NCI-H2081 (cell line): ENCODE data around the gene DNAJB5.
"Not testable (repeated sequence)": the region's sequence is repeated elsewhere in the genome, so short reads cannot be mapped to it uniquely, and the experiment has no call there.

ENCODE experiments used
- DNase-seq, 2 experiments: peaks; one replicate each; lab custom pipeline; 2025; lab: John Stamatoyannopoulos, UW

Gene DNAJB5

DNA sequence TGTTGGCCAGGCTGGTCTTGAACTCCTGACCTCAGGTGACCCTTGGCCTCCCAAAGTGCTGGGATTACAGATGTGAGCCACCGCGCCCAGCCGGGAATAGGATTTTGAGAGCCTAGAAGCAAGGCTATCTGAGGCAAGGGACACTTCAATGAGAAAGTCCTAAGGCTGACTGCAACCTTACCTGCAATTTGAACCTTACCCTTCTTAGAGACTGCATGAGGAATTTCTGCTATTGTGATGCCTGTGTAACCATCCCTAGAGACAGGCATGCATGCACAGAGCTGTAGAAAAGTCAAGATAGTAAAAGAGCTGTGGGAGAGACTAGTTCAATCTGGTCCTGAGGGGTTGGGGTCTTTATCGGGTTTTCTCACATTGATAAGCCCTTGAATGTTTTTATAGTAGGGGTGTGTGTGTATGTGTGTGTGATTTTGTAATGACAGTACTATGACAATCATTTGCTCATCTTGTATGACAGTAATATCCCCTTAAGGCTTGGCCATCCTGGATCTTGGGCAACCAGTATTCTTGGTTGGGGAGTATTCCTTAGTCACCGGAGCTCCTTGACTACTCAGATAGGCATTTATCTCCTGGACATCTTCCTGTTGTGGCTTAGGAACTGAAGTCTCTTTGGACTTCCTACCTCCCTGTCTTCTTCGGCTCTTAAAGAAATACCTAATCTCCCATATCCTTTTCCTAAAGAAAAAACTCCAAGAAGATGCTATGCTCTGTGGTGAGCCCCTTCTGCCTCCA is 11.2 kb downstream of the DNAJB5 start:
- DNase-seq, result no peak

DNA sequence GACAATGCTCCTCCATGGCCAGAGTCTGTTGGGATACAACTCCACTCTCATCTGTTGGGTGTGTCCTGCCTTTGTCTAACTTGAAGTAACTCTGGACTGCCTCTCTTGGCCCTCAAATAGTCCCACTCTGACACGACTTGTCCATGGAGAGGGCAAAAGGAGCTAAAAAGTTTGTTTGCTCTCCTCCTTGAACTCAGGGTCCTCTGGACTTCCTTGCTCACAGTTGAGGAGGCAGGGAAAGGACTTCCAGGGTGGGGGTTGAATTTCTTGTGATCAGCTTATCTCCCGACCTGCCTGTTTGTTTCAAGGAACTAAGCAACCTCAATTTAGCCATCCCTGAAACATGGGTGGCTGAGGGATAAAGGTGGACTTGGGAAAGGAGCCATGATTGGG is 11.7 kb downstream of the DNAJB5 start:
- DNase-seq, result no peak

DNA sequence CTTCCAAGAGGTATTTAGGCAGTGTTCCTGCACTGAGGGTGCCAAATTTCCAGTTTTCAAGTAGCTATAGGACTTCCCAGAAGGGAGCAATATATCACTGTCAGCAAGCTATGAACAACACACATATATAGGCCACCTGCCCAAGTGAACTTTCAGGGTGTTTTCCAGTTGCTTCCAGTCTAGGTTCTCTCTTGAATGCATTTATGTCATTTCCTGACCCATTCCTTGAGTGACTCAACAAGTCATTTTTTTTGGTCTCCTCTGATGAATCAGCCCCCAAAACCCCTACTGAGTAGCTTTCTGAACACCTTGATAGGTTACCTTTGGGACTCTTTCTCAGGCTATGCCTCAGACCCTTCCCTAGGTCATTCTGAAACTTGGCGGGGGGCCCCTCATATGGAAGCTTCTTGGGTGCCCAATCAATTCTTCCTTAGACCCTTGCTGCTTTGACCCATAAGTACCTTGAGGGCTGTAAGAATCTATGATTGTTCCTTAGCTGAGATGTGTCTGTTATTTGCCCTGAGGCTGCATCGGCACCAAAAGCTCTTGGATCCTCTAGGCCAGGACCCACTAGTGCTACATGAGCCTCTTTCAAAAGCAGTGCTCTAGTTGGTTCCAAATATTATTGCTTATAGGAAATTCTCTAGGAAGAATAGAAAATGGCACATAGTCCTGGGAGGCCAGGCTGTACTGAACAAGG is 12.4 kb downstream of the DNAJB5 start:
- DNase-seq, result no peak

DNA sequence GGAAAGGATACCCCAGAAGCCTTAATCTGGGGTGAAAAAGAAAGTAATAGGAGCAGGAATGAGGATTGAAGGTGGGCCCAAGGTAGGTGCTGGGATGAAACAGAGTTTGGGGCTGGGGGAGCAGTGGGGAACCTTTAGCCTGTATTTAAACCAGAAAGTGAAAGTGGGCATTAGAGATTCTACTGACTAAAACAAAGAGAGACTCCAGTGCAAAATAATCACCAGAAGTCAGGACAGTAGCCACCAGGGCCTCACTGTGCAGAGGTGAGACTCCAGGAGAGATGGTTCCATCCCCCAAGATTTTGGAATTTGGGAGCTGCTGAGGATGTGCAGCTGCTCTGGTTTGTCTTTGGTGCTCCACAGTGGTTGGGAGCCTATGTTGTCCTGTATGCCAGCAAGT is 13.1 kb downstream of the DNAJB5 start:
- no peak for DNase-seq

DNA sequence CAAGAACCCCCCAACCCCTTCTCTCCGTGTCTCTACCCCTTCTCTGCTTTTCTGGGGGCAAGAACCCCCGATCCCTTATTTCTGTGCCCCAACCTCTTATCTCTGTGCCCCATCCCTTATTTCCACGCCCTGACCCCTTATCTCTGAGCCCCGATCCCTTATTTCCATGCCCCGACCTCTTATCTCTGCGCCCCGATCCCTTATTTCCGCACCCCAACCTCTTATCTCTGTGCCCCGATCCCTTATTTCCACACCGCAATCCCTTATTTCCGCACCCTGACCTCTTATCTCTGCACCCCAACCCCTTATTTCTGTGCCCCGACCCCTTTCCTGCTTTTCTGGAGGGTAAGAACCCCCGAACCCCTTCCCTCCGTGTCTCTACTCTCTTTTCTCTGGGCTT is 14.8 kb downstream of the DNAJB5 start:
- not testable (repeated sequence) for DNase-seq

DNA sequence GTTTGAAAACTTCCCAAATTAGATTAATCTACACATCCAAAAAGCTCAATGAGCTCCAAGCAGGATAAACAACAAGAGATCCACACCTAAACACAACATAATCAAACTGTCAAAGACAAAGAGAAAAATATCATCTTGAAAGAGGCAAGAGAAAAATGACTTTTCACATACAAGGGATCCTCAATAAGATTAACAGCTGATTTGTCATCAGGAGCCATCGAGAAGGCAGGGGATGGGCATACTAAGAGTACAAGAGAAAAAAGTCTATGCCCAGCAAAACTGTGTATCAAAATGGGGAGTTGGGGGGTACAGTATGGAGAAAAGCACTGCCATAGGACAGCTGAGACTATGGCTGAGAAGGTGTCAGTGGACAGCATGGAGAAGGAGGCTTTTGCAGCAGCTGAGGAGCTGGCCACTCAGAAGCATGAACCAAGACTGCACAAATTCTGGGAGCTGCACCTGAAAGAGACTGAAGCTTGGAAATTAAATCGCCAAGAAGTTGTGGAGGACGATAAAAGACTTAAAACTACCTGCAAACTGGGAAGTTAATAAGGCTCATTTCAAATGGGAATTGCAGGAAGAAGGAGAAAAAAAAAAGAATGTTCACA is 20.9 kb downstream of the DNAJB5 start:
- no peak for DNase-seq

DNA sequence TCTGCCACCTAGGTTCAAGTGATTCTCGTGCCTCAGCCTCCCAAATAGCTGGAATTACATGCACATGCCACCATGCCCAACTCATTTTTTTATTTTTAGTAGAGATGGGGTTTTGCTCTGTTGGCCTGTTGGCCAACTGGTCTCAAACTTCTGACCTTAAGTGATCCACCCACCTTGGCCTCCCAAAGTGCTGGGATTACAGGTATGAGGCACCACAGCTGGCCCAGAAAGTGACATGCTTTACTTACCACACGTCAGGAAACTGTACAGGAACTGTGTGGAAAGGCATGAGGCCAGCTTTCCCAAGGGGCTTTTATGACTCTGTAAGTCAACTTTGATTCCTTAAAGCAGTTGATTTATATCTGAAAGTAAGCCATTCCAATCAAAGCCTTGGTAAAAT is 25.0 kb downstream of the DNAJB5 start:
- DNase-seq, result no peak

DNA sequence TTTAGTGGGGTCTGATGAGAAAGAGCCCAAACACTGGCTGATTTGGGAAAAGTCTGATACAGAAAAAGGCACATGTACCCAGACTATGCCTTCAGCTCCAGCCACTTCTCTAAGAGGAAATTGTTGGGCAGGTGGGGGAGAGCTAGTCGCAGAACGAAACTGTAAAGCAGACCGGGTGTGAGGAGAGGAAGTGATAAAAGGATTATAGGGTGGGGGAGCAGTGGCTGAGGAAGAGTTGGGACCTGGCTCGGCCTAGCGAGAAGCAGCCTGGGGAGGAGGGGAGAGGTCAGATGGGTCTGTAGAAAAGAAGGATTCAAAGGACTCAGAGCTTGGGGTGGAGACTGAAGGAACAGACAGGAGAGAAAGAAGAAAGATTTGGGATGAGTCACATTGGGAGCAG is 33.9 kb downstream of the DNAJB5 start:
- not testable (repeated sequence) for DNase-seq

DNA sequence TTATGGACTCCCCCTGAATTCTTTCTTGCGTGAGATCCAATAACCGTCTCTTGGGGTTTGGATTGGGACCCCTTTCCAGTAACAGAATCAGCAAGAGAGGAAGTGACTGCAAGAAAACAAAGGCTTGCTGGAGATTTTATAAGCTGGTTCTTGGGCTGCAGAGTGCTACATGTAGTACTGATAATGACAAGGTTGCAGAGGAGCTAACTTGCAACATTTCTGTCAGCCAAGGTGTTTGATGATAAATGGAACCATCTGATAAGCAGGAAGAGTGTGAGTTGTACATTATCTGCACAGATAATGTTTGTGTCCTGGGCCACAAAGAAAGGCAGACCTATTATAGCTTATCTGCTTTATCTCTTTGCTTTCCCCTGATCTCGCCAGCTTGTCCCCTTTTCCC is 37.1 kb downstream of the DNAJB5 start:
- no peak for DNase-seq

DNA sequence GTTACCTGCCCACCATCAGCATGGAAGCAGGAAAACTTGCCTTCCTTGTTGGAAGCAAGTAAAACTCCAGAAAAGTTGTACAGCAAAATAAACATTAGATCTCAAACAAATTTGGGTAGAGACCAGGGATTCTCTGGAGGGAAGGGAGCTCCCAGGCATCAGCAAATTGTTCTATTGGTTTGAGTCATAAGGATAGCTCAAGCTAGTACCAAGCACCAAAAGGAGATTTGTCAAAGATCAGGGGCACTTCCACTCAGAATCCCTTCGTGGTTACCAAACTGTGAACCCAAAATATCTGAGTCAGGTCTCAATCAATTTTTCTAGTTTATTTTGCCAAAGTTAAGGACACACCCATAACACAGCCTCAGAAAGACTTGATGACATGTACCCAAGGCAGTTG is 37.8 kb downstream of the DNAJB5 start:
- DNase-seq, result no peak

DNA sequence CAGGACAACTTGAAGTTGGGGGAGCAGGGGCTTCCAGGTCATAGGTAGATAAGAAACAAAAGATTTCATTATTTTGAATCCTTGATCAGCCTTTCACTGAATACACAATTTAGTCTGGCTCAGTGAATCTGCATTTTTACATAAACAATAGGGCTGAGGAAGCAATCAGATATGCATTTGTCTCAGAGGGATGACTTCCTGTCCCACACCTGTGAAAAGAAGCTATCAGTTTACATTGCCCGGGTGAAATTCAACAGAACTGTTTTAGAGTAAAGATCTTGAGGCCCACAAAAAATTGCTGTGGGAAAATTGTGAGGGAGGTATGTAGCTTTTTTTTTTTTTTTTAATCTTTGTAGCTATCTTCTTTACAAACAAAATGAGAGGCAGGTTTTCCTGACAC is 38.3 kb downstream of the DNAJB5 start:
- DNase-seq, result peak in 1 of 2 experiments; percentile 33

DNA sequence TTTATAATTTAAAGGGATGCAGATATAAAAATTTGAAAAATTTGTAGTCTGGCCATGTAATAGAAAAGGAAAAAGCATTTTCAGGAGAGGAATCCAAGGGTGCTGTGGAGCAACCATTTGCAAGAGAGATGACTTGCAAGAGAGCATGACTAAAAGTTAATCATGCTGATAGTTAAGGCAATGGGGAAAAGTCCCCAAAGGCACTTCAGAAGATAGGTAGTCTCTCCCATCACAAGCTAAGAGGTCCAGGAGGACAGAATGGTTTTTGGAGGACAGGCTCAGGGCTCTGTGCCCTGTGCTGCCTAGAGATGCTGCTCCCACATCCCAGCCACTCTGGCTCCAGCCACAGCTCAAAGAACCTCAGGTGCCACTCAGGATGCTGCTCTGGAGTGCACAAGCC is 38.8 kb downstream of the DNAJB5 start:
- no peak for DNase-seq

DNA sequence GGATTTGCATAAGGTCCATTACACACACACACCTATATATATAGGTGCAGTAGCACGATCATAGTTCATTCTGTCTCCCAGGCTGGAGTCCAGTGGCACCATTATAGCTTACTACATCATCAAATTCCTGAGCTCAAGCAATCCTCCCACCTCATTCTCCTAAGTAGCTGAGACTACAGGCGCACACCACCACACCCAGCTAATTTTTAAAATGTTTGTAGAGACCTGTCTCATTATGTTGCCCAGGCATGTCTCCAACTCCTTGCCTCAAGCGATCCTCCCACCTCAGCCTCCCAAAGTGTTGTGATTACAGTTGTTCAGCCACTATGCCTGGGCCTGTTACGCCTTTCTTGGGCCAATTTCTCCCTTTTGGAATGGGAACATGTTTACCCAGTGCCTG is 39.7 kb downstream of the DNAJB5 start:
- no peak for DNase-seq

DNA sequence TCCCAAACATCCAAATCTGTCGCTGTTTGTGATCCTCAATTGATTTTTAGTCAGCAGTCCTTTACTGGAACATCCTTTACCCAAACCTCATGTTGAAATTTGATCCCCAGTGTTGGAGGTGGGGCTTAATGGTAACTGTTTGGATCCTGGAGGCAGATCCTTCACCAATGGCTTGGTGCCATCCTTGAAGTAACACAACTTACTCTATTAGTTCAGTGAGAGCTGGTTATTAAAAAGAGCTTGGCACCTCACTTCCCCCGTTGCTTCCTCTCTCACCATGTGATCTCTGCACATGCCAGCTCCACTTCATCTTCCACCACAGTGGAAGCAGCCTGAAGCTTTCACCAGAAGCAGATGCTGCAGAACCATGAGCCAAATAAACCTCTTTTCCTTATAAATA is 40.3 kb downstream of the DNAJB5 start:
- DNase-seq, result no peak

DNA sequence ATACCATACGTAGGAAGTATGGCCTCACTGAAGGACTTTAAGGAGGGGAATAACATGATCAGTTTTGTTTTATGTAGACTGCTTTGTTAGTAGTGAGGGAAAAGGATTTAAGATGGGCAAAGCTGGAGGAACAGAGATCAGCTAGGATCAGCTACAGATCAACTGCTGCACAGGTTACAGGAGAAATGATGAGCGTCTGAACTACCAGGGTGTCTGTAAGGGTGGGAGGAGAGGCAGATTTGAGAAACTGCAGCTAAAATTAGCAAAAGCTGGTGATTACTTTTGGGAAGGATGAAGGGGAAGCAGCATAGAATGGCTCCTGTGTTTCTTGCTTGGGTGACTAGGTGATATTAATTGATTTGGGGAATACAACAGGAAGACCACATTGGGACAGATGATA is 43.6 kb downstream of the DNAJB5 start:
- DNase-seq, result no peak

DNA sequence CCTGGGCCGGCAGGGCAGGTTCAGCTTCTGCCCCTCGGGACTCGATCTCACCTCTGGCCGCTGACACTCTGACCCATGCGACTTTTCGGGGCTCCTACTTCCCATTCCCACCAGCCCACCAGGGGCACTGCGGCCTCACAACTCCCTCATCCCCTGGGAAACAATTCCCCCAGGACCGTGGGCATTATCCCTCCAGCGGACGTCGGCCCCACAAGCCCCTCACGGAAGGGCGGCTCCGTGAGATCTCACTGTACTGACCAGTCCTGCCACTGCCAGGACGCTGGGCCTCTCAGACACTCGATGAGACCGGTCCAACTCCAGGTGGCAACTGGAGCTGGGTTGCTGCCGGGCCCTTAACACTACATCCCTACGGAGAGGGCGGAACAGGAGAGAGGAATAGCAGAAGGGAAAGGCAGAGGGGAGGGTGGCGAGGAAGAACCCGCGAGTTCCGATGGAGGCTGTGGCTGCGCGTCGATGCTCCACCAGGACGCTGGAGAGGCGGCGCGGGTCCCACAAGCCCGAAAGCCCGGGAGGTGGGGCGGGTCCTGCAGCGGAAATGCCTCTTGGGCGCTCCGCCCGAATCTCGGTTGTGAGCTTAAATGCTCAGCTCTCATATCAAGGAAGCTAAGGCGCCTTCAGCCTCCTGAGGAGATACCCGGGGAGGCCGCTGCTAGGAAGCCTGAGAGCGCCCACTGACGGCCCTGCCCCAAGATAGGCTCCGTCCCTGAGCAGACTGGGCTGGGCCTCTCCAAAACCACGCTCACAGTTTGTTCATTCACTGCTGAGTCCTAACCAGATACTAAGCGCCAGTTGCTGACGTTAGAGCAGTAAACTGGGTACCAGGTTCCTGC is 46.5 kb downstream of the DNAJB5 start:
- no peak for DNase-seq

DNA sequence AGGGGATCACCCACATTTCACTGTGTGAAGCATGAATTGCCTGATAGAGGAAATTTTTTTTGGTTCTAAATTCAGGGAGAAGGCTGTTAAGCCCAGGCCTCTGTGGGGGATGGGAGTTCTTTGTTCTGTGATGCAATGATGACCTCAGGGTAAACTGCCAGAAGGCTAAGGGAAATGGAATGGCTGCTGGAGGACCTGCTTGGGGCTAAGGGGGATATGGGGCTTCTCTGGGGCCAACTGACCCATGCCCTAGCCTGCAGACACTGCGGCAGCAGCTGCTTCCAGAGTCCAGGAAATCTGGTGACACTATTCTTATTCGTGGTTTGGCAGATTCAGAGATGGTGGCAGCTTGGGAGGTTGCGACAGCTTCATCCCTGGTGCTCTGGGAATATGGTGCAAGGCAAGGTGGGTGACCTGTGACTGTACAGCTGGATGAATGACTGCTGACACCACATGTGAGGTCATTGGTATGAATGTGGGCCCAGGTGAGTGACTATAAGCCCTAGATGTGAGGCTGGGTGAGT is 52.6 kb downstream of the DNAJB5 start:
- no peak for DNase-seq

DNA sequence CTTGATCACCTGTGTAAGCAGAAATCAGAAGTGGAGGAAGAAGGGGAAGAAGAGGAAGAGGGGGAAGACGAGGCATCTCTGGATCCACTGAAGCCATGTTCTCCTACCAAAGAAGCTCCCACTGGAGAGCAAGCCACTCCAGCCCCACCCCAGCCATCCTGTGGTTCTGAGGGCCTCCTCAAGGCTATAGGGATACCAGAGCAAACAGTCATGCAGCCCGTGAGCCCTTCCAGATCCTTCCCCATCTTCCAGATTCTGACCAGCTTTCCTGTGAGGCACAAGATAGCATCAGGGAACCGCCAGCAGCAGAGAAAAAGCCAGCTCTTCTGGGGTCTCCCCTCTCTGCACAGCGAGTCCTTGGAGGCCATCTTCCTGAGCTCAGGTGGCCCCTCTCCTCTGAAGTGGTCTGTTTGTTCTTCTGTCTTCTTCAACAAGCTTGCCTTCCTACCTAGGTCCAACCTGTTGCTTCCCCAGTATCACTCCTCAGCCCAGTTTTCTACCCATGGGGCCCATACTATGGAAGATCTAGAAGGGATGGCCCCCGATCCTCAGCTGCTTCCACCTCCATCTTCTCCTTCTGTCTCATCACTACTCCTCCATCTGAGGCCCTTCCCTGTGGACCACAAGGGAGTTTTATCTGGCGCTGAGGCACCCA is 53.5 kb downstream of the DNAJB5 start:
- no peak for DNase-seq

DNA sequence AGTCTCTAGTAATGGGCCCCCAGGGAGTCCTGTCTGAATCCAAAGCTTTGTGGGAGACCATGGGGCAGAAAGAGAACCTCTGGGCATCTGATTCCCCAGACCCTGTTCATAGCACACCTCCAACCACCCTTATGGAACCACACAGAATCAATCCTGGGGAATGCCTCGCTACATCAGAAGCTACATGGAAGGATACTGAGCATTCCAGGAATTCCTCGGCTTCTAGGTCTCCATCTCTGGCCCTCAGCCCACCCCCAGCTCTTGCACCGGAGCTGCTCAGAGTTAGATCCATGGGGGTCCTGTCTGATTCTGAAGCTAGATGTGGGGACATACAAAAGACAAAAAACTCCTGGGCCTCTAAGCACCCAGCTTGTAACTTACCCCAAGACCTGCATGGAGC is 54.5 kb downstream of the DNAJB5 start:
- no peak for DNase-seq
